ENCODE measurements around the gene SPAG7.
A peak's percentile ranks its signal among the peaks of the same experiment; 100 is the strongest.

SPAG7 gene

DNA sequence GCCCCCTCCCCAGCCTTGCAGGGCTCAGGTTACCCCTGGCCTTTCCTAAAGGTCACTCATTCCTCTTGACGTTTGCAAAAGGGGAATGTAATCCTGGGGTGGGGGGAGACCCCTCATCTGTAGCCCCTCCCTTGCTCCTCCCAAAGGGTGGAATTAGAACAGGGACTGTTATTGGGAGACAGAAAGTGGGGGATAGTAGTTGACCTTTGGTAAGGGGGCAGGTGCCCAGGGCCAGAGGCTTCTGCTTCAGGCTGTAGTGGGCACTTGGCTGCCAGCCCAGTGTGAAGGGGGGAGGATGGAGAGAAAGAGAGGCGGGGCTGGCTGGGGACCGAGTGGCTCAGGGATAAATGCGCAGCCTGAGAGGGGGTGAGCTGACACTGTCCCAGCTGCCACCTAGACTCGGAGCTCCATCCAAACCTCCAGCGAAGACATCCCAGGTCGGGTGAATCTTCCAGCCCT lies 16.8 kb downstream of the SPAG7 start, which contains the start of gene ENO3:
Gene ENO3 (plus strand): TSS at position 374 of the 459 bp plus-strand sequence. CDS start 711 bp downstream, outside the sequence.
- no peak for DNase-seq (ENCODE audit: low read depth in 1 of 2, low spot score in 1 of 2)

- DNase-seq (ENCODE audit: low read depth in 1 of 2, low spot score in 1 of 2), result peak in 1 of 2 donors; percentile 58
Observed at GRCh38 chr17:4950075-4950745, 17.4 kb downstream of the SPAG7 start.

DNA sequence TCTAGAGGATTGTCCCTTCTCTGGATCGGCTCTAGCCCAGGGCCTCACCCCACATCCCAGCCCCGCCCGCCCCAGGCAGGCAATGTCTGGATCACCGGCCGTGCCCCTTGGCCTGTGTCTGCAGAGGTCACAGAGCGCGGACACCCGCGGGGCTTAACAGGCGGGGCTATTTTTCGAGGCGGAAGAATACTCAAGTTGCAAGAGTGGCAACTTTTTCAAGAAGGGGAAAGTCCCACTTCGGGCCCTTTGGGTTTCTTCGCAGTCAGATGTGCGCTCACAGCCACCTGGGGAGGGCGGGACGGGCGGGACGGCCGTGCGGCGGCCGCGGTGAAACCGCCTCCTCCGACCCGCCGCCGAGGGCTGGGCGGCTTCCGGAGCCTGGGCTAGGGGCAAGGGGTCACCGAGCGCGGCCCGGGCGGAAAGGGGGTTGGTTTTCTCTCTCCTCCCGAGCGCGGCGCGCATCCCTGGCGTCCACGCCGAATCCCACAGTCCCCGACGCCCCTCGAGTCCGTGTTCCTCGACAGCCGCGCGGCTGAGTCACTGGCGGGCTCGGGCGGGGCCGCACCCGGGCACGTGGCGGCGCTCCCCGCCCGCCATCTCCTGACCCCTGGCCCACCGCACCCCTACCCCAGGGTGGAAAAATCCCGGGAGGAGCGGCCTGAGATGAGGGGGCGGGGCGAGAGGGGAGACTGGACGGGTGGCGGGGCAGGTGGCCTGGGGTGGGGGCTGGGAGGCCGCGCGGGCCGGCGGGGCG lies 18.1 kb downstream of the SPAG7 start:
- peak; percentile 57 to 61 for DNase-seq (ENCODE audit: low read depth in 1 of 2, low spot score in 1 of 2)

DNA sequence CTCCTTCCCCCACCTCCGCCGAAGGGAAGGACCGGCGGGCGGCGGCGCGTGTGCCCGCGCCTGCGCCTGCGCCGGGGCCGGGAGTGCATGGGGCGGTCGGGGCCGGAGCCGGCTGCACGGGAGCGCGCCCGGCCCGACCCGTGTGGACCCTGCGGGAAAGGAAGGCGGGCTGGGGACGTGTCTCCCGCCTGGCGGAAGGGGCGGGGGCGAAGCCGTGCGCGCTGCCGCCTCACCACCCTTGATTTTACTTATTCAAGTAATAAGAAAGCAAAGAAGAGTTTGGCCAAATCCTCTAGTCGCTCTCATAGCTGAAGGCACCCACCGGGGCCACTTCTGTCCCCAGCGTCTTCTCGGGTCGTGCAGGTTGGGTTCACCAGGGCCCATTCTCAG lies 18.7 kb downstream of the SPAG7 start:
- DNase-seq (ENCODE audit: low read depth in 1 of 2, low spot score in 1 of 2), result peak; percentile 47 to 59

GRCh38 chr17:4948166-4948930 lies 19.3 kb downstream of the SPAG7 start, which contains the start of gene PFN1:
TSS of gene PFN1 (minus strand) at chr17:4948530. CDS start at chr17:4948394, 136 bp downstream.
- DNase-seq (ENCODE audit: low read depth in 1 of 2, low spot score in 1 of 2), result peak; percentile 83 to 85

DNA sequence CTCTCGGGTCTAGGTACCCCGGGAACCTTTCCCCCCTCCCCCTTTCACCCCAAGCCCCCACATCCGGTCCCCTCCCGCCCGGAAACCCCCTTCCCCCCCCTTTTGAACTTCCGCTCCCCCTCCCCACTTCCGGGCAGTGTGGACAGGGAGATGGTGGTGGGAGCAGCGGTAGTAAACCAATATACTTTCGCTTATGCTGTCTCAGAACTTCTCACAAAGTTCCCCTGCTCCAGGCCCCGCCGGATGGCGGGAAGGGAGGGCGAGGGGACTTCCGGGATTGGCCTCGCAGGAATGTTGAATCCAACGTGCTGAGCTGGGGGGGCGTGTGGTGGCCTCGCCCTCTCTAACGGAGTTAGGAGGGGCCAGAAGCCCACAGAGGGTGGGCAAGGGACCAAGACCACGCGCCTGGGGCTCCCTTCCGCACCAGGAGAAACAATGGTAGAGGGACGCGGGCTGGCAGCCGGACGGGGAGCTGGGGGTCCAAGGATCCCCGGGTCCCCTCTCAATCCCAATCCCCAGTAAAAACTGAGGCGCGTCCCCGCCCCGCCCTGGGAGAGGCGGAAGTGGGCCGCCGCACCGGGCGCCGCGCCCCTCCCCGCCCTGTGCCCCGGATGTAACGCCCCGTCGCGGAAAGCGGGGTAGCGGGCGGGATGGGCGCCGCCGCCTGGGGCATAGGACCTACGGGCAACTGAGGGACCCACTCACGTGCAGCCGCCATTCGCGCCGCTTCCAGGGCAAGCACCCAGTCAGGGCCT lies 20.0 kb downstream of the SPAG7 start:
- peak; percentile 55 to 59 for DNase-seq (ENCODE audit: low read depth in 1 of 2, low spot score in 1 of 2)

GRCh38 chr17:4947010-4947410 lies 20.6 kb downstream of the SPAG7 start:
- no peak for DNase-seq (ENCODE audit: low read depth in 1 of 2, low spot score in 1 of 2)

DNA sequence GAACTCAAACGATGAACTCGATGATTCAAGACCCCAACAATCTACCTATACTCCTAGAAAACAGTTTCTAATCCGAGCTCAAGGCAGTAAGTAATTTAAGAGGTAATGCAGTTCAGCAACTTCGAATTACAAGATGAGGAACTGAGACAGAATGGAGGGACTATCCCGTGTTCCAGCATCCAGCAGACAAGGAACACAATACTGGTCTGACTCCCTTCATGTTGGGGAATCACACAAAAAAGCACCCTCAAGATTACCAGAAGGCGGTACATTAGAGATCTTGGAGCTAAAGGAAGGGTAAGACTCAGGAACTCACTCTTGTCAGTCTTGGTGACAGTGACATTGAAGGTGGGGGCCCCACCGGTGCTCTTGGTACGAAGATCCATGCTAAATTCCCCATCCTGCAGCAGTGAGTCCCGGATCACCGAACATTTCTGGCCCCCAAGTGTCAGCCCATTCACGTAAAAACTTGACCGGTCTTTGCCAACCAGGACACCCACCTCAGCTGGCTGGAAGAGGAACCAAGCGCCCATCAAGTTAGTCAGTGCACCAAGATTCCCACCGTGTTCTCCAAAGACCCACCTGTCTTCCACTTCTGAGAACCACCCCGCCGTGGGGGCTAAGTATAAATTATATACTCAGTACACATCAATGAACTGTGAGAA lies 21.2 kb downstream of the SPAG7 start:
- DNase-seq (ENCODE audit: low read depth in 1 of 2, low spot score in 1 of 2), result no peak

GRCh38 chr17:4945944-4946280 lies 21.7 kb downstream of the SPAG7 start:
- no peak for DNase-seq (ENCODE audit: low read depth in 1 of 2, low spot score in 1 of 2)

GRCh38 chr17:4945176-4945943 lies 22.3 kb downstream of the SPAG7 start:
- DNase-seq (ENCODE audit: low read depth in 1 of 2, low spot score in 1 of 2), result peak; percentile 59 to 72

- DNase-seq (ENCODE audit: low read depth in 1 of 2, low spot score in 1 of 2), result no peak
Observed at GRCh38 chr17:4944554-4945175, 23.0 kb downstream of the SPAG7 start.

- no peak for DNase-seq (ENCODE audit: low read depth in 1 of 2, low spot score in 1 of 2)
Observed at GRCh38 chr17:4944163-4944553, 23.5 kb downstream of the SPAG7 start.

DNA sequence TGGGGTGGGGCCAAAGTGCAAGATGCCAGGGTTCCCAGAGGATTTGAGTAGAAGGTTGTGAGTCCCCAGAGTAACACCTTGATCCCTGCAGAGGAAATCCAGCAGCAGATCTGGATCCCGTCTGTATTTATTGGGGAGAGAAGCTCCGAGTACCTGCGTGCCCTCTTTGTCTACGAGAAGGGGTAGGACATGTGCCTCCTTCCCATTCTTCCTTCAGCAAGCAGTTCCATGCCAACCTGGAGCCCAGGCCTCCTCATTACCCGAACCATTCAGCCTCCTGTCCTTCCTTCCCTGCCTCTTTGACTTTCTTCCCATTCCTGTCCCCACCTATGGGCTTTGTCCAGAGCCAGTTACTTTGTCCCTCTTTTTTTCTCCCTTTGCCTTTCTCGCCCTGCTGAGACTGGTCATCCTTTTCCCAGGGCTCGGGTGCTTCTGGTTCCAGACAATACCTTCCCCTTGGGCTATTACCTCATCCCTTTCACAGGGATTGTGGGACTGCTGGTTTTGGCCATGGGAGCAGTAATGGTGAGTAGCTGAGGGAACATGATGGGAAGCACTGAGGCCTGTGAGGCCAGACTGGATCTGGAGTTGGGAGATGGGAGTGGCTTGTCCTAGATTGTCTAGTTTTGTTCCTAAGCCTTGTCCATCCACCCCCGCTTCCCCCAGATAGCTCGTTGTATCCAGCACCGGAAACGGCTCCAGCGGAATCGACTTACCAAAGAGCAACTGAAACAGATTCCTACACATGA lies 24.7 kb downstream of the SPAG7 start:
- no peak for DNase-seq (ENCODE audit: low read depth in 1 of 2, low spot score in 1 of 2)

- DNase-seq (ENCODE audit: low read depth in 1 of 2, low spot score in 1 of 2), result no peak
Observed at GRCh38 chr17:4941319-4941610, 26.4 kb downstream of the SPAG7 start.

DNA sequence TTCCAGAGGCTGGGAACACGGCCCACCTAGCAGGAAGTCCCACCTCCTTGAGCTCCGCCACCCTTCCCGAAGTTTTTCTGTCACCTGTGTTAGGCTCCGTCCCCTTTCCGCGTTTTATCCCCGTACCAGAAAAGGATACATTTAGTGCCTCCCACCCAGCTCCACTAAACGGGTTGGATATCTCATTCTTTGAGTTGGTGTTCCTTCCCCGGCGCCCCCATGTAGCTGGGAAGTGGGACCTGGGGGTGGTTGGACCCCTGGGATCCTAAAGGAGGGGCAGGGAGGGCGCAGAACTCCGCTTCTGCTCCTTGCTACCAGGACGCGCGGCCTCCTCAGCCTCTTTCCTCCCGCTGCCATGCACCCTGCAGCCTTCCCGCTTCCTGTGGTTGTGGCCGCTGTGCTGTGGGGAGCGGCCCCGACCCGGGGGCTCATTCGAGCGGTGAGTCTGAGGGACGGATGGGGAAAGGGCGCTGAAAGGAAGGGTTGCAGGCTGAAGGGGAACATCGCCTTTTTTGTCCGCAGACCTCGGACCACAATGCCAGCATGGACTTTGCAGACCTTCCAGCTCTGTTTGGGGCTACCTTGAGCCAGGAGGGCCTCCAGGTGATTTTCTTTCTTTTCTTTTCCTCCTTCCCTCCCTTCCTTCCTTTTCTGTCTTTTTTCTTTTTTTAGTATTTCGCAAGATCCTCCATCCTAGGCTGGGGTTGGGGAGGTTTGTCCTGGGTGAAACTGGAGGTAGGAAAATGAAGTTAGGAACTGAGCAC lies 26.9 kb downstream of the SPAG7 start:
- DNase-seq (ENCODE audit: low read depth in 1 of 2, low spot score in 1 of 2), result peak in 1 of 2 donors; percentile 25

DNA sequence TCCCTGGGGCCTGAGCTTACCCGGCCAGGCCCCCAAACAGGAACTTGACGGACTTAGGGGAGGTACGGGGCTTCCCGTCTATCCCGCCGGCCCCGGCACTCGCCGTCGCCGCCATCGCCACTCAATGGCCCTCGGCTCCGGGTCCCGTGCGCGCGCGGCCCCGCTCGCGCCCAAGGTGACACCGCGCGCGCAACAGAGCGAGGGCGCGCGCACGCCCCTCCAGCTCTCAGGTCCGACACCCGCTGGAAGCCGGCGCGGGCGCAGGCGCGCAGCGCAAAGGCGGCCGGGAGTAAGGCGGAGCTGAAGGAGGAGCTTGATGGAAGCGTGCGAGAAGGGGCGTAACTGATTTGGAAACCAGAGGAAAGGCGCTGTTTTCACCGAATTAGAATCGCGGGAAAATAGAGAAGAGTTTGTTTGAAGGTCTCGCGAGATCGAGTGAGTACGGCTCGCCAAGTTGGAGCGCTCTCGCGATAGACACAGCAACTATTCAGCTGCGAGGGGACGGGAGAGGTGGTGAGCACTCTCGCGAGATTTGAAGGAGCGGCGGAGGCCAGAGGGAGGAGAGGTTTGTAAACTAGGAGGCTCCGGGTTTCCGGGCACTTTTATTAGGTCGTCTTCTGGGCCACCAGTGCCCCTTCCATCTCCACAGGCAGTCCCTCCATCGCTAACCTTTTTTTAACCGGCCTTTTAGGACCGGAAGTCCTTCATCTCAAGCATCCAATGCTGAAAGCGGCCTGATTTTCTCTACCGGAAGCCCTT lies 27.6 kb downstream of the SPAG7 start, which contains the start of the genes RNF167 and SLC25A11:
Gene RNF167 (plus strand): TSS at position 473 of the 759 bp plus-strand sequence. CDS start 642 bp downstream, outside the sequence.
Gene SLC25A11 (minus strand): TSS at position 251 of the 759 bp plus-strand sequence. CDS start 136 bp downstream, at position 115.
- peak; percentile 92 to 93 for DNase-seq (ENCODE audit: low read depth in 1 of 2, low spot score in 1 of 2)

GRCh38 chr17:4939546-4939795 lies 28.1 kb downstream of the SPAG7 start:
- DNase-seq (ENCODE audit: low read depth in 1 of 2, low spot score in 1 of 2), result no peak

All from stimulated activated CD4-positive, alpha-beta T cell treated with anti-CD3 and anti-CD28 coated beads, Interleukin-15, amount 100 ng/mL, for 1 hour (primary cell).